DND-41 (cell line): ENCODE results near the gene ATG2A.

ENCODE experiments used
- ATAC-seq: fragments of 200-7000 bp; cut with Tn5 transposase; 3 replicates; pipeline ENCODE4 v1.9.1; 2021; ENCODE audit warnings: low read depth; ENCODE audit not compliant: insufficient read depth
- DNase-seq: peaks from one replicate; pipeline ENCODE4 v3.0.0-alpha.2; 2020
- H2AFZ ChIP-seq: 2 replicates; pipeline ENCODE4 v1.6.0; 2012; ENCODE audit warnings: low read depth, low read length
- H3K27ac ChIP-seq: 2 replicates; pipeline ENCODE4 v1.5.1; 2012; ENCODE audit warnings: low read length, inconsistent platforms
- H3K27me3 ChIP-seq: fragments of 200-600 bp; sonication (generic); 2 replicates; pipeline ENCODE4 v1.6.0; 2012; ENCODE audit warnings: low read length, mild to moderate bottlenecking, inconsistent platforms; ENCODE audit not compliant: insufficient read depth, poor library complexity
- H3K36me3 ChIP-seq: 2 replicates; pipeline ENCODE4 v1.5.1; 2012; ENCODE audit warnings: low read length, inconsistent platforms; ENCODE audit not compliant: insufficient read depth
- H3K4me1 ChIP-seq: 2 replicates; pipeline ENCODE4 v1.5.1; 2012; ENCODE audit warnings: mild to moderate bottlenecking, low read length; ENCODE audit not compliant: insufficient read depth
- H3K4me2 ChIP-seq: 2 replicates; pipeline ENCODE4 v1.6.0; 2012; ENCODE audit warnings: mild to moderate bottlenecking, moderate library complexity, low read length, inconsistent platforms; ENCODE audit not compliant: insufficient read depth
- H3K4me3 ChIP-seq, 2 experiments: fragments of 200-600 bp in 1 of 2; shearing (Covaris generic) in 1 of 2; 2 replicates each; pipeline ENCODE4 v1.5.1; 2012 to 2016; ENCODE audit warnings: inconsistent platforms in 2 of 2, low read length in 2 of 2, mild to moderate bottlenecking in 2 of 2, low read depth in 1 of 2, moderate library complexity in 1 of 2
- H3K79me2 ChIP-seq: 2 replicates; pipeline ENCODE4 v1.6.0; 2012; ENCODE audit warnings: low read length, inconsistent platforms; ENCODE audit not compliant: insufficient read depth
- H3K9ac ChIP-seq: 2 replicates; pipeline ENCODE4 v1.6.0; 2012; ENCODE audit warnings: low read depth, mild to moderate bottlenecking, inconsistent platforms, low read length, moderate library complexity
- H3K9me3 ChIP-seq: 2 replicates; pipeline ENCODE4 v1.5.1; 2012; ENCODE audit warnings: low read length, moderate library complexity, mild to moderate bottlenecking, inconsistent platforms; ENCODE audit not compliant: insufficient read depth, severe bottlenecking
- H4K20me1 ChIP-seq: 2 replicates; pipeline ENCODE4 v1.6.0; 2012; ENCODE audit warnings: low read length; ENCODE audit not compliant: insufficient read depth
- EZH2 ChIP-seq: IDR thresholded peaks from 3 replicates; pipeline ENCODE4 v1.6.1; 2012; ENCODE audit warnings: borderline replicate concordance, low read depth, mild to moderate bottlenecking, moderate library complexity, low read length, inconsistent platforms; ENCODE audit not compliant: severe bottlenecking
- TF ChIP-seq, protein P1 (sequence below): IDR thresholded peaks from 2 replicates; pipeline ENCODE4 v1.5.1; 2012; ENCODE audit warnings: borderline replicate concordance, low read length, moderate library complexity, mild to moderate bottlenecking; ENCODE audit not compliant: poor library complexity, severe bottlenecking; ENCODE audit errors: extremely low read depth

Gene ATG2A

GRCh38 chr11:64850979-64851567 lies 65.9 kb downstream of the ATG2A start:
- Histone ChIP-seq H3K9me3 (no peaks in the 10 kb centered on the region), H3K27me3 (no peaks in the 10 kb centered on the region), H3K27ac (no peak overlapping the region), H3K79me2 (no peaks in the 10 kb centered on the region), H3K9ac (no peak overlapping the region), H3K36me3 (peaks cover 31% of the 10 kb centered on the region), H4K20me1 (no peaks in the 10 kb centered on the region), H2AFZ (no peak overlapping the region), H3K4me3 (no peak overlapping the region), H3K4me2 (no peak overlapping the region), H3K4me1 (peaks cover 4% of the 10 kb centered on the region)
- TF ChIP-seq EZH2, result no peak
- TF ChIP-seq, protein P1, sequence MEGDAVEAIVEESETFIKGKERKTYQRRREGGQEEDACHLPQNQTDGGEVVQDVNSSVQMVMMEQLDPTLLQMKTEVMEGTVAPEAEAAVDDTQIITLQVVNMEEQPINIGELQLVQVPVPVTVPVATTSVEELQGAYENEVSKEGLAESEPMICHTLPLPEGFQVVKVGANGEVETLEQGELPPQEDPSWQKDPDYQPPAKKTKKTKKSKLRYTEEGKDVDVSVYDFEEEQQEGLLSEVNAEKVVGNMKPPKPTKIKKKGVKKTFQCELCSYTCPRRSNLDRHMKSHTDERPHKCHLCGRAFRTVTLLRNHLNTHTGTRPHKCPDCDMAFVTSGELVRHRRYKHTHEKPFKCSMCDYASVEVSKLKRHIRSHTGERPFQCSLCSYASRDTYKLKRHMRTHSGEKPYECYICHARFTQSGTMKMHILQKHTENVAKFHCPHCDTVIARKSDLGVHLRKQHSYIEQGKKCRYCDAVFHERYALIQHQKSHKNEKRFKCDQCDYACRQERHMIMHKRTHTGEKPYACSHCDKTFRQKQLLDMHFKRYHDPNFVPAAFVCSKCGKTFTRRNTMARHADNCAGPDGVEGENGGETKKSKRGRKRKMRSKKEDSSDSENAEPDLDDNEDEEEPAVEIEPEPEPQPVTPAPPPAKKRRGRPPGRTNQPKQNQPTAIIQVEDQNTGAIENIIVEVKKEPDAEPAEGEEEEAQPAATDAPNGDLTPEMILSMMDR, result no peak
- ATAC-seq (no peak), DNase-seq (no peak)

- TF ChIP-seq, protein P1, result no peak
- TF ChIP-seq EZH2, result no peak
- H3K9ac ChIP-seq, result no peak overlapping the region
Measured at GRCh38 chr11:64849598-64850356, 67.2 kb downstream of the ATG2A start.

DNA sequence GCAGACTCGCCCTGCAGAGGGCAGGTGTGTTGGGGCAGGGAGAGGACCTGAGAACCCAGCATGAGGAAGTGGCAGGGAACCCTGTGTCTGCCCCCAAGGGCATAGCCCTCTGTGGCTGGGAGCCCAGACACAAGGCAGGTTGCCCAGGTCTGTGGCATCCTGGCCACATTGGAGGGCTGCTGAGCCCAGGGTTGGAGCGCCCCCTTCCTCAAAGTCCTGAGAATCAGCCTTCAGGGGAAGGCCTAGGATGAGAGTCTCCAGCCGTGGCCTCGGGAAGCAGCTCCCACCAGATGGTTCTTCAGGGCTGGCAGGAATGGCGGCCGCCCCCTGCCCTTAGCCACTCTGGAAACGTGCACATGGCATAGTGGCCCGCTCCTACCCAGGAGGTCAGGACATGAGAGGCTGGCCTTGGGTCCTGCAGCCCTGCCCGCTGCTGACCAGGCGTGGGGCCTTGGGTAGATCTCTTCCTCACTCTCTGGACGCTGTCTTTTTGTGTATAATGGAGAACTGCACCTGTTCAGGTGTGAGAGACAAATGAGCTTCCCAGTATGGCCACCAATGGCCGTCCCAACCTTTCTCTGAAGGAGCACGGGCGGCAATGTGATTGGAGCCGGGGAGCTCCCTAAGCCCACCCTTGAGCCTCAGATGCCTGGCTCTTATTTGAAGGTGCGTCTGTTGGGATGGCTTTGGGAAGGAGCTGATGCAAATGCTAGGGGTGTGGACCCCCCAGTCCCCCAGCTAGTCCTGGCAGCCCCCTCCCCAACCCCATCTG lies 68.0 kb downstream of the ATG2A start:
- no peak for ATAC-seq
- Histone ChIP-seq H4K20me1 (0 out of 2 replicates have a peak, but pooled peaks cover under 1% of the 10 kb centered on the region), H3K79me2 (no peaks in the 10 kb centered on the region), H3K27ac (no peak overlapping the region), H3K27me3 (peaks cover 8% of the 10 kb centered on the region), H3K4me3 (no peak overlapping the region), H2AFZ (no peak overlapping the region), H3K9ac (no peak overlapping the region), H3K36me3 (peaks cover 12% of the 10 kb centered on the region), H3K9me3 (no peaks in the 10 kb centered on the region), H3K4me2 (no peak overlapping the region), H3K4me1 (peaks cover 16% of the 10 kb centered on the region)
- TF ChIP-seq, protein P1, result no peak
- TF ChIP-seq EZH2, result no peak
- DNase-seq, result no peak

More at GRCh38 chr11:64849598-64850356, 67.2 kb downstream of the ATG2A start:
- peaks cover 20% of the 10 kb centered on the region for H3K36me3 ChIP-seq
- H2AFZ ChIP-seq, result no peak overlapping the region
- no peaks in the 10 kb centered on the region for H4K20me1 ChIP-seq
- H3K9me3 ChIP-seq, result no peaks in the 10 kb centered on the region
- no peak for DNase-seq
- no peak overlapping the region for H3K4me2 ChIP-seq
- H3K79me2 ChIP-seq, result no peaks in the 10 kb centered on the region
- peaks cover 1% of the 10 kb centered on the region for H3K27me3 ChIP-seq
- H3K4me1 ChIP-seq, result peaks cover 8% of the 10 kb centered on the region
- ATAC-seq, result no peak
- no peak overlapping the region for H3K4me3 ChIP-seq
- H3K27ac ChIP-seq, result no peak overlapping the region
